IMR-90 (cell line): ENCODE data around the gene SLC25A12. TPM values are rescaled to one million over a fixed set of nuclear protein-coding genes. Genes with fewer than 3 reads are reported as not detected.

Source experiments
- ATAC-seq: fragments of 200-7000 bp; cut with Tn5 transposase; 2 replicates; pipeline ENCODE4 v1.9.1; 2020; ENCODE audit warnings: low read depth, mild to moderate bottlenecking, moderate library complexity
- BruUV-seq: library from RNA; stranded (reverse); fragments of 400-500 nt; replicated peaks from 2 replicates; lab custom pipeline; 2021; lab: Mats Ljungman, UMichigan
- CTCF ChIA-PET: fragments of 300-600 bp; formaldehyde crosslinking; extraction: SDS; loops from one replicate; lab custom pipeline; 2021; ENCODE audit warnings: antibody characterized with exemption; lab: Yijun Ruan, JAX
- POLR2A ChIA-PET: fragments of 300-600 bp; sonication (Branson Sonifier 250); formaldehyde crosslinking; loops from one replicate; lab custom pipeline; 2022; ENCODE audit warnings: antibody characterized with exemption; ENCODE audit not compliant: unreplicated experiment; lab: Charles Lee
- DNase-seq: peaks from one replicate; pipeline ENCODE4 v3.0.0; 2013
- H2AFZ ChIP-seq: replicated peaks from 2 replicates; pipeline ENCODE3; 2013; ENCODE audit warnings: low read length, mild to moderate bottlenecking; ENCODE audit not compliant: poor library complexity
- H2AK5ac ChIP-seq: 2 replicates; pipeline ENCODE4 v1.6.1; 2013; ENCODE audit warnings: low read depth, low read length, inconsistent platforms
- H2AK9ac ChIP-seq: replicated peaks from 2 replicates; pipeline ENCODE3; 2013; ENCODE audit warnings: mild to moderate bottlenecking, low read depth, low read length, moderate library complexity; ENCODE audit not compliant: poor library complexity
- H2BK120ac ChIP-seq: 2 replicates; pipeline ENCODE4 v1.6.1; 2013; ENCODE audit warnings: low read depth, low read length, inconsistent platforms
- H2BK15ac ChIP-seq: 3 replicates; pipeline ENCODE4 v1.6.1; 2013; ENCODE audit warnings: low read depth, low read length, inconsistent platforms
- H2BK20ac ChIP-seq: 2 replicates; pipeline ENCODE4 v1.6.1; 2013; ENCODE audit warnings: low read depth, mild to moderate bottlenecking, inconsistent platforms, low read length, moderate library complexity
- H2BK5ac ChIP-seq: 2 replicates; pipeline ENCODE4 v1.6.1; 2013; ENCODE audit warnings: mild to moderate bottlenecking, low read depth, low read length, inconsistent platforms; ENCODE audit not compliant: poor library complexity, severe bottlenecking
- H3K14ac ChIP-seq: replicated peaks from 2 replicates; pipeline ENCODE4 v1.6.1; 2013; ENCODE audit warnings: low read depth, low read length, inconsistent platforms
- H3K18ac ChIP-seq: 2 replicates; pipeline ENCODE4 v1.6.1; 2013; ENCODE audit warnings: low read depth, low read length, control low read depth
- H3K23ac ChIP-seq: 2 replicates; pipeline ENCODE4 v1.6.1; 2013; ENCODE audit warnings: low read depth, low read length, inconsistent platforms
- H3K27ac ChIP-seq: 2 replicates; pipeline ENCODE4 v1.5.1; 2013; ENCODE audit warnings: mild to moderate bottlenecking, control low read depth, low read length; ENCODE audit not compliant: insufficient read depth
- H3K27me3 ChIP-seq: 2 replicates; pipeline ENCODE4 v1.6.1; 2013; ENCODE audit warnings: low read length; ENCODE audit not compliant: control insufficient read depth, insufficient read depth
- H3K36me3 ChIP-seq: 2 replicates; pipeline ENCODE4 v1.6.1; 2013; ENCODE audit warnings: low read length, mixed read lengths; ENCODE audit not compliant: control insufficient read depth, insufficient read depth
- H3K4ac ChIP-seq: 2 replicates; pipeline ENCODE4 v1.6.1; 2013; ENCODE audit warnings: low read depth, low read length, inconsistent platforms
- H3K4me1 ChIP-seq: 2 replicates; pipeline ENCODE4 v1.6.1; 2013; ENCODE audit warnings: low read length, mixed read lengths; ENCODE audit not compliant: control insufficient read depth, insufficient read depth
- H3K4me2 ChIP-seq: 2 replicates; pipeline ENCODE4 v1.6.1; 2013; ENCODE audit warnings: low read depth, mild to moderate bottlenecking, control low read depth, low read length, moderate library complexity
- H3K4me3 ChIP-seq: 2 replicates; pipeline ENCODE4 v1.5.1; 2013; ENCODE audit warnings: low read depth, mild to moderate bottlenecking, control low read depth, low read length, moderate library complexity; ENCODE audit not compliant: insufficient read depth
- H3K56ac ChIP-seq: 2 replicates; pipeline ENCODE4 v1.6.1; 2013; ENCODE audit warnings: low read length, inconsistent platforms; ENCODE audit not compliant: insufficient read depth; ENCODE audit errors: extremely low read depth
- H3K79me1 ChIP-seq, 2 experiments: 2 replicates each; pipeline ENCODE4 v1.6.1; 2013; ENCODE audit warnings: low read length in 2 of 2, inconsistent platforms in 1 of 2, low read depth in 1 of 2
- H3K9ac ChIP-seq: 2 replicates; pipeline ENCODE4 v1.6.1; 2013; ENCODE audit warnings: low read depth, low read length, control low read depth
- H3K9me1 ChIP-seq: 2 replicates; pipeline ENCODE4 v1.6.1; 2013; ENCODE audit warnings: low read length, inconsistent platforms; ENCODE audit not compliant: insufficient read depth
- H3K9me3 ChIP-seq: 2 replicates; pipeline ENCODE4 v1.6.1; 2013; ENCODE audit warnings: low read length; ENCODE audit not compliant: control insufficient read depth, insufficient read depth
- H4K20me1 ChIP-seq: 2 replicates; pipeline ENCODE4 v1.6.1; 2013; ENCODE audit warnings: low read length, inconsistent platforms; ENCODE audit not compliant: insufficient read depth
- H4K5ac ChIP-seq: 2 replicates; pipeline ENCODE4 v1.6.1; 2013; ENCODE audit warnings: mild to moderate bottlenecking, low read depth, low read length, control low read depth
- H4K8ac ChIP-seq, 2 experiments: 2 replicates each; pipeline ENCODE4 v1.6.1; 2013; ENCODE audit warnings: low read depth in 2 of 2, low read length in 2 of 2, control low read depth in 1 of 2, inconsistent platforms in 1 of 2
- H4K91ac ChIP-seq: 2 replicates; pipeline ENCODE4 v1.6.1; 2013; ENCODE audit warnings: low read depth, low read length, inconsistent platforms; ENCODE audit not compliant: insufficient read depth
- CEBPB ChIP-seq: IDR thresholded peaks from 2 replicates; pipeline ENCODE4 v1.6.1; 2012; ENCODE audit warnings: low read depth, low read length, improper control_type of control experiment
- CHD1 ChIP-seq: IDR thresholded peaks from 2 replicates; pipeline ENCODE4 v1.6.1; 2012; ENCODE audit warnings: low read depth, low read length, improper control_type of control experiment
- MAFK ChIP-seq: IDR thresholded peaks from 2 replicates; pipeline ENCODE4 v1.6.1; 2012; ENCODE audit warnings: low read depth, low read length, improper control_type of control experiment
- MXI1 ChIP-seq: IDR thresholded peaks from 2 replicates; pipeline ENCODE4 v1.6.1; 2012; ENCODE audit warnings: low read depth, mild to moderate bottlenecking, low read length, moderate library complexity, borderline replicate concordance
- POLR2A ChIP-seq: IDR thresholded peaks from 2 replicates; pipeline ENCODE4 v1.6.1; 2012; ENCODE audit warnings: mild to moderate bottlenecking, low read depth, low read length
- RAD21 ChIP-seq: IDR thresholded peaks from 2 replicates; pipeline ENCODE4 v1.6.1; 2012; ENCODE audit warnings: low read length, improper control_type of control experiment
- RCOR1 ChIP-seq: IDR thresholded peaks from 2 replicates; pipeline ENCODE4 v1.6.1; 2012; ENCODE audit warnings: mild to moderate bottlenecking, low read length, improper control_type of control experiment; ENCODE audit not compliant: insufficient replicate concordance
- RFX5 ChIP-seq: IDR thresholded peaks from 2 replicates; pipeline ENCODE4 v1.8.0; 2012; ENCODE audit warnings: low read depth, mild to moderate bottlenecking, low read length, moderate library complexity
- SMC3 ChIP-seq: fragments of 150-350 bp; IDR thresholded peaks from 2 replicates; pipeline ENCODE4 v1.6.1; 2016; ENCODE audit warnings: low read depth, mild to moderate bottlenecking, antibody characterized with exemption, low read length, moderate library complexity
- WGBS, 2 experiments: methylation state at CpG; one replicate each; pipeline versions ENCODE4 v1.1.5 to v1.1.7; 2013; ENCODE audit warnings: missing lambda C conversion rate in 2 of 2; ENCODE audit not compliant: insufficient read length in 1 of 2; ENCODE audit errors: extremely low coverage in 2 of 2; 5-methylcytosine and 5-hydroxymethylcytosine counted together
- dilution Hi-C: fragments of 300-500 bp; cut with HindIII; formaldehyde crosslinking; loops from one replicate; pipeline ENCODE4 v1.14.3; 2018; ENCODE audit warnings: low sequenced_read_pairs; ENCODE audit not compliant: unreplicated experiment
- in situ Hi-C: fragments of 300-500 bp; cut with MboI; formaldehyde crosslinking; loops from 3 replicates; pipeline ENCODE4 v1.14.3; 2019; ENCODE audit warnings: low sequenced_read_pairs, inconsistent platforms, mixed read lengths
- intact Hi-C: fragments of 100-400 bp; cut with micrococcal nuclease; formaldehyde crosslinking; loops from 2 replicates; pipeline ENCODE4 v1.10.0; 2022
- polyA plus RNA-seq, 3 experiments: library from polyadenylated mRNA; depleted of rRNA; stranded (reverse); fragments of >200 nt; gene quantifications; 2 replicates each; pipeline ENCODE4 v1.2.3, GENCODE V29; 2012; ENCODE audit warnings: low replicate concordance in 1 of 3
- total RNA-seq: library from RNA; depleted of rRNA; stranded (reverse); fragments of >200 nt; gene quantifications from 2 replicates; pipeline ENCODE4 v1.2.3, GENCODE V29; 2012
- TF ChIP-seq, protein P1 (sequence below): conservative IDR thresholded peaks from 2 replicates; pipeline ENCODE4 v1.5.1; 2012; ENCODE audit warnings: mild to moderate bottlenecking, low read depth, low read length, improper control_type of control experiment
- TF ChIP-seq, protein P2 (sequence below): fragments of 150-350 bp; IDR thresholded peaks from 2 replicates; pipeline ENCODE4 v1.6.1; 2016; ENCODE audit warnings: low read depth, mild to moderate bottlenecking, low read length, moderate library complexity, borderline replicate concordance

The SLC25A12 gene
- total and polyA plus RNA-seq, 2 of the 4 experiments (the other 2 are of a cell fraction): 16.3 to 17.6 TPM

DNA sequence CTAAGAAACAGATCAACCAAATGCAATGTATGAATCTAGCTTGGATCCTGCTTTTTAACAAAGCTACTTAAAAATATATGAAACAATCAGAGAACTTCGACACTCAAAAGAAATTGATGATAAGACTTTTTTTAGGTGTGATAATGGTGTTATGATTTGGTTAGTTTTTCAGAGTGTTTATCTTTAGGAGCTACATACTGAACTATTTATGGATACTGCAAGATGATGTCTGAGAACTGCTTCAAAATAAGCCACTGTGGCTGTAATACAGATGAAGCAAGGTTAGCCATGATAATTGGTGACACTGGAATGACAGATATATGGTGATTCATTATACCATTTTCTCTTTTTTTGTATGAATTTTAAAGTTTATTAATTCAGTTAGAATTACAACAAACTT is 14.2 kb downstream of the SLC25A12 start:
- no CpG with 5 or more reads among the region's 1 CpG for WGBS, 2 experiments
- Histone ChIP-seq H2AK9ac (no peak overlapping the region), H3K79me1 (peaks cover 7 to 12% of the 10 kb centered on the region in 2 experiments; a peak in 3 of 4 replicates), H3K4me2 (no peak overlapping the region), H3K4me1 (peaks cover 2% of the 10 kb centered on the region; the same call in 1 of the 2 replicates), H2BK15ac (no peak overlapping the region), H2AK5ac (no peak overlapping the region), H3K4me3 (no peak overlapping the region), H3K36me3 (no peaks in the 10 kb centered on the region), H3K18ac (no peak overlapping the region), H4K5ac (no peak overlapping the region), H3K27me3 (no peaks in the 10 kb centered on the region), H4K91ac (no peak overlapping the region), H4K20me1 (peaks cover 3% of the 10 kb centered on the region; the same call in 1 of the 2 replicates), H2BK20ac (no peak overlapping the region), H4K8ac (no peak overlapping the region), H3K56ac (no peak overlapping the region), H2BK120ac (no peak overlapping the region), H3K23ac (no peak overlapping the region; the same call in 1 of the 2 replicates), H3K14ac (no peak overlapping the region), H3K27ac (no peak overlapping the region), H2AFZ (no peak overlapping the region), H3K9me3 (no peaks in the 10 kb centered on the region), H2BK5ac (no peak overlapping the region), H3K9me1 (peaks cover 4% of the 10 kb centered on the region), H3K9ac (no peak overlapping the region), H3K4ac (no peak overlapping the region)
- dilution Hi-C loops (no loop called here), intact Hi-C loops (no loop called here), in situ Hi-C loops (no loop called here)
- ATAC-seq (no peak), DNase-seq (no peak)
- no TSS peak for BruUV-seq
- CTCF ChIA-PET: no interaction called here
- POLR2A ChIA-PET: no interaction called here
- TF ChIP-seq CEBPB: no peak
- TF ChIP-seq, protein P1, sequence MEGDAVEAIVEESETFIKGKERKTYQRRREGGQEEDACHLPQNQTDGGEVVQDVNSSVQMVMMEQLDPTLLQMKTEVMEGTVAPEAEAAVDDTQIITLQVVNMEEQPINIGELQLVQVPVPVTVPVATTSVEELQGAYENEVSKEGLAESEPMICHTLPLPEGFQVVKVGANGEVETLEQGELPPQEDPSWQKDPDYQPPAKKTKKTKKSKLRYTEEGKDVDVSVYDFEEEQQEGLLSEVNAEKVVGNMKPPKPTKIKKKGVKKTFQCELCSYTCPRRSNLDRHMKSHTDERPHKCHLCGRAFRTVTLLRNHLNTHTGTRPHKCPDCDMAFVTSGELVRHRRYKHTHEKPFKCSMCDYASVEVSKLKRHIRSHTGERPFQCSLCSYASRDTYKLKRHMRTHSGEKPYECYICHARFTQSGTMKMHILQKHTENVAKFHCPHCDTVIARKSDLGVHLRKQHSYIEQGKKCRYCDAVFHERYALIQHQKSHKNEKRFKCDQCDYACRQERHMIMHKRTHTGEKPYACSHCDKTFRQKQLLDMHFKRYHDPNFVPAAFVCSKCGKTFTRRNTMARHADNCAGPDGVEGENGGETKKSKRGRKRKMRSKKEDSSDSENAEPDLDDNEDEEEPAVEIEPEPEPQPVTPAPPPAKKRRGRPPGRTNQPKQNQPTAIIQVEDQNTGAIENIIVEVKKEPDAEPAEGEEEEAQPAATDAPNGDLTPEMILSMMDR: no peak
- no peak for TF ChIP-seq RAD21
- TF ChIP-seq, protein P2, sequence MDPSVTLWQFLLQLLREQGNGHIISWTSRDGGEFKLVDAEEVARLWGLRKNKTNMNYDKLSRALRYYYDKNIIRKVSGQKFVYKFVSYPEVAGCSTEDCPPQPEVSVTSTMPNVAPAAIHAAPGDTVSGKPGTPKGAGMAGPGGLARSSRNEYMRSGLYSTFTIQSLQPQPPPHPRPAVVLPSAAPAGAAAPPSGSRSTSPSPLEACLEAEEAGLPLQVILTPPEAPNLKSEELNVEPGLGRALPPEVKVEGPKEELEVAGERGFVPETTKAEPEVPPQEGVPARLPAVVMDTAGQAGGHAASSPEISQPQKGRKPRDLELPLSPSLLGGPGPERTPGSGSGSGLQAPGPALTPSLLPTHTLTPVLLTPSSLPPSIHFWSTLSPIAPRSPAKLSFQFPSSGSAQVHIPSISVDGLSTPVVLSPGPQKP: no peak
- no peak for TF ChIP-seq CHD1
- TF ChIP-seq RCOR1: no peak
- TF ChIP-seq MXI1: no peak
- no peak for TF ChIP-seq POLR2A
- TF ChIP-seq MAFK: no peak
- TF ChIP-seq RFX5: no peak
- TF ChIP-seq SMC3: no peak
